Measurements from ENCODE around the gene WASF2. TPM values are rescaled to one million over a fixed set of nuclear protein-coding genes. Genes with fewer than 3 reads are reported as not detected.
A peak's percentile ranks its signal among the peaks of the same experiment; 100 is the strongest.

The WASF2 gene
- total RNA-seq, 4 donors from 2014 or later, result 74.7 to 107 (median 79.8) TPM

DNA sequence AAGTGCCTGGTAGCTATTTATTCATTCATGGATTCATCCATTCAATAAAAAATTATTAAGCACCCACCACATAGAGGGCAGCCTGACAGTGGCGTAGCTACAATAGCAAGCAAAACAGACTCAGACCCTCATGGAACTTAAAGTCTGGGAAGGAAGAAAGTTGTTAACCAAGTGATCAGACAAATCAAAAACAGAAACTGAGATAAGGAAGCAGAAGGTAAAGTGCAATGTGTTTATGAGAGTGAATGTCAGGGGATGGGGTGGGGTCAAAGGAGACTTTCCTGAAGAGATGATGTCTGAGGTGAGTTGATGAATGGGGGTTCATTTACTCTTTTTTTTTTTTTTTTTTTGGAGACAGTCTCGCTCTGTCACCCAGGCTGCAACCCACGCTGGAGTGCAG lies 2.8 kb upstream of the WASF2 start:
- 63 to 91% methylated on average over 1 to 3 of the region's 3 CpGs for WGBS, 2 donors (ENCODE audit: low coverage in 1 of 2)
- TF ChIP-seq EP300 (IDR thresholded peaks at IDR 0.05), result no peak
- TF ChIP-seq POLR2A (IDR thresholded peaks at IDR 0.05), result no peak
- TF ChIP-seq POLR2AphosphoS5 (IDR thresholded peaks at IDR 0.05), result no peak
- no peak for TF ChIP-seq CTCF (IDR thresholded peaks at IDR 0.05)
- H3K9me3 ChIP-seq, result no peaks in the 10 kb centered on the region
- ATAC-seq, result no peak
- H3K4me3 ChIP-seq, result no peak overlapping the region
- peak overlapping the region in 3 of 4 donors; percentile 99 to 100 (median 99) for H3K27ac ChIP-seq
- no peaks in the 10 kb centered on the region for H3K27me3 ChIP-seq
- peaks cover 7 to 54% (median 28%) of the 10 kb centered on the region in 3 donors for H3K4me1 ChIP-seq
- H3K36me3 ChIP-seq, result no peaks in the 10 kb centered on the region

DNA sequence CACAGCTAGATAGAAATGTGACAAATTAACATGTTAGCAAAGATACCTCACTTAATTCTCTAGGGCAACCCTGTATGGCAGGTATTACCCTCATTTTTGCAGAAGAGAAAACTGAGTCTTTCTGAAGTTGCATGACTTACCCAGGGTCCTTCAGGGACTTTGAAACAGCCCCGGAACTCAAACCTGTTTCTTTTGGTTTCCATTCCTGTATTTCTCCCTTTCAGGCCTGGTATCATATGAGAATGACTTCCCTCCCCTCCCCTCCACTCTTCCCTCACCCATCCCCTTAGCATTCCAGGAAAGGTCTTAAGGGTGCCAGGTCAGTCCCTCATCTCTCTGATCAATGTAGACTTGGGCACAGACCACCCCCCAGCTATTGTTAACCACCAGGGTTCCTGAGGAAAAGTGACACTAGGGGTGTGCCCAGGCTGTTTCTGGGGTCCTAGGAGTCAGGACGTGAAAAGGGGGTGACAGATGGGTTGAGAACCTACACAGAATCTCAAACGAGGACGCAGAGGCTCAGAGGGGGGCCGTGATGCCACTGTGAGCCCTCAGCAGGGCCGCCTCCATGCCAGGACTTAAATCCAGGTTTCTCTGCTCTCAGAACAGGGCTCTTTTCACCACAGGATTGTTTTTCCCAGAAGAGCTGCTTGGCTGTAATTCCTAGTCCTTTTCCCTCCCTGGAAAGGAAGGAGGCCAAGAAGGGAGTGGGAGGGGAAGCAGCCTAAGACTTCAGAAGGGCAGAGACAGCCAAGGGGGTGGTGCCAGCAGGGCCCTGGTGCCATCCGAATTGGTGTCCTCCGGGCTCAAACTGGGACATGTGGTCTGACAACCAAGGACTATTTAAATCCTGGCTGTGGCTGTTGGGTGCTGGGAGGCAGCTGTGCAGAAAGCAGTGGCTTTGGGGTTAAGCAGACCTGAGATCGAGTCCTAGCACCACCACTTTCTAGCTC lies 2.1 kb upstream of the WASF2 start:
- Histone ChIP-seq H3K9me3 (no peaks in the 10 kb centered on the region), H3K36me3 (no peaks in the 10 kb centered on the region), H3K27me3 (no peaks in the 10 kb centered on the region), H3K27ac (peak overlapping the region; percentile 90 to 100 (median 99)), H3K4me3 (peak overlapping the region in 1 of 2 donors; percentile 19), H3K4me1 (peaks cover 7 to 52% (median 27%) of the 10 kb centered on the region in 3 donors)
- 15 to 42% methylated on average over 1 to 9 of the region's 9 CpGs for WGBS, 2 donors (ENCODE audit: low coverage in 1 of 2)
- ATAC-seq, result no peak
- TF ChIP-seq POLR2AphosphoS5 (IDR thresholded peaks at IDR 0.05), result peak; percentile 73
- TF ChIP-seq POLR2A (IDR thresholded peaks at IDR 0.05), result no peak

DNA sequence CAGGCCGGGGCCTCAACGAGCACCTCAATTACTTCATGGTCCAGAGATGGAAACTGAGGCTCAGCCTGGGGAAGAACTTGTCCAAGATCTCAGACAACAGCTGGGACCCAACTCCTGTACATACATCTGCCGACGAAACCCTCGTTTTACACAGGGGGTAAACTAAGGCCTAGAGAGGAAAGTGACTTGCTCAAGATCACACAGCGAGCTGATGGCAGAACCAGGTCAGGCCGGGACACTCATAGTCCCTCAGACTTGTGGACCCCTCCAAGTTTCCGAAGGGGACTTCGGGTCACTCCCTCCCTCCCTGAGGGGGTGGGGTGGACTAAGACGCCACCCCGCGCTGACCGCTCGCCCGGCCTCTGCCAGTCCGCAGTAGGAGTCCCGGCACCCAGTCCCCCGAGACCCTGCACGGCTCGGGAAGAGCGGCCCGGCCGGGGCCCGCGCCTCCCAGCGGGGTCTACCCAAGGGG lies 430 bp downstream of the WASF2 start:
- no peak for TF ChIP-seq CTCF (IDR thresholded peaks at IDR 0.05)
- no peak for TF ChIP-seq POLR2A (IDR thresholded peaks at IDR 0.05)
- TF ChIP-seq POLR2AphosphoS5 (IDR thresholded peaks at IDR 0.05), result no peak
- no peak for TF ChIP-seq EP300 (IDR thresholded peaks at IDR 0.05)
- Histone ChIP-seq H3K27me3 (no peaks in the 10 kb centered on the region), H3K4me1 (peaks cover 7 to 68% (median 27%) of the 10 kb centered on the region in 3 donors), H3K36me3 (peaks cover 0 to 4% of the 10 kb centered on the region in 2 donors), H3K4me3 (peak overlapping the region; percentile 91 to 99), H3K27ac (peak overlapping the region; percentile 93 to 100 (median 99)), H3K9me3 (no peaks in the 10 kb centered on the region)
- 0% methylated on average over 2 of the region's 26 CpGs; no CpG with 5 or more reads in 1 of the 2 donors for WGBS, 2 donors (ENCODE audit: low coverage in 1 of 2)
- peak; percentile 14 for ATAC-seq

DNA sequence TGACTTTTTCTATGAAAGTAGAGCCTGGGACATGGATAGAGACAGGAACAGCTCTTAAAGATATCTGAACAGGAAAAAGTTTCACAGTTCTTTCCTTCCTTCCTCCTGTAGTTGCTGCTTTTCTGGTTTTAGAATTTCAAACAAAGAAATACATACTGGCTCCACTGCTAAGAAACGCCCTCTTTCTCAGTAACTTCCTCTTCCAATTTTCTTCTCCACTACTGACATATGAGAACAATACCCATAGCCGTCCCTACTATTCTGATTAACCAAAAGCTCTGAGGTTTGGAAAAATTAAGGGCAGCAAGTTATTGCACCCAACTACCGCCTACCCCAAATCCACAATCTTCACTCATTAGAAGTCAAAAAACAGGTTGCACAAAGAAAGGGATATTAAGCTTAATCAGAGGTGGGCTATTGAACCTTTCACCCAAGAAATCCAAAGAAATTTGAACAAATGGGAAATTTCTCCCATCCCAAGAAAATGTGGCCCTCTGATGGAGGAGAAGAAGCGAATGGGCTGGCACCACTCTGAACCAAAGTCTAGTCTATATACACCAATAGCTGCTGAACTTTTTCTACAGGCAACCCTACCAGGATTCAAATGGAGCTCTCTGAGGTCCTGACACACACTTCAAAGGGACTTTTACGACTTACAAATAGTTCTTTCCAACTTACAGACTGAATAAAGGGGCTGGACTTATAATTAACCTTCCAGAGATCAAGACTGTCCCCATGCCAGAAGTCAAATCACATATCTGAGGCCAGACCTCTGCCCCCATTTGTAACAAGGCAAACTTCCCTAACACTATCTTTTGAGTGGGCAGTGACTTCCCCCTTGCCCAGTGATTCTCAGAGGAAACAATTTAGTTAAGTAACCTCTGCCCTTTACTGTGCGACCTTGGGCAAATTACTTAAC lies 1.7 kb downstream of the WASF2 start:
- peak overlapping the region; percentile 93 to 100 (median 99) for H3K27ac ChIP-seq
- ATAC-seq, result no peak
- peak overlapping the region; percentile 91 to 99 for H3K4me3 ChIP-seq
- 7 to 9% methylated on average over 5 to 6 of the region's 6 CpGs for WGBS, 2 donors (ENCODE audit: low coverage in 1 of 2)
- TF ChIP-seq EP300 (IDR thresholded peaks at IDR 0.05) (no peak), POLR2AphosphoS5 (IDR thresholded peaks at IDR 0.05) (no peak), POLR2A (IDR thresholded peaks at IDR 0.05) (no peak), CTCF (IDR thresholded peaks at IDR 0.05) (no peak)
- H3K4me1 ChIP-seq, result peaks cover 7 to 80% (median 34%) of the 10 kb centered on the region in 3 donors
- peaks cover 0 to 4% of the 10 kb centered on the region in 2 donors for H3K36me3 ChIP-seq
- H3K27me3 ChIP-seq, result no peaks in the 10 kb centered on the region
- H3K9me3 ChIP-seq, result no peaks in the 10 kb centered on the region

- no peak overlapping the region for H3K4me3 ChIP-seq
- no peaks in the 10 kb centered on the region for H3K9me3 ChIP-seq
- H3K27me3 ChIP-seq, result no peaks in the 10 kb centered on the region
- TF ChIP-seq POLR2AphosphoS5 (IDR thresholded peaks at IDR 0.05) (no peak), CTCF (IDR thresholded peaks at IDR 0.05) (no peak), EP300 (IDR thresholded peaks at IDR 0.05) (no peak), POLR2A (IDR thresholded peaks at IDR 0.05) (no peak)
- ATAC-seq, result no peak
- peaks cover 0 to 80% (median 16%) of the 10 kb centered on the region in 3 donors for H3K4me1 ChIP-seq
- no peak overlapping the region for H3K27ac ChIP-seq
- peaks cover 0 to 4% of the 10 kb centered on the region in 2 donors for H3K36me3 ChIP-seq
- WGBS, 2 donors (ENCODE audit: low coverage in 1 of 2), result 83 to 86% methylated on average over 1 of the region's 1 CpG
Observed at GRCh38 chr1:27485363-27485762, 4.6 kb downstream of the WASF2 start.
